GM19463 (cell line): ENCODE measurements around the gene HSPA8.
"Not testable (repeated sequence)": the region's sequence is repeated elsewhere in the genome, so short reads cannot be mapped to it uniquely, and the experiment has no call there.

Experiments
- ATAC-seq: cut with Tn5 transposase; IDR thresholded peaks from one replicate; pipeline ENCODE4 v1.9.1; 2021; ENCODE audit warnings: mild to moderate bottlenecking, moderate library complexity; ENCODE audit not compliant: unreplicated experiment

The HSPA8 gene

GRCh38 chr11:123072762-123073161 lies 10.8 kb upstream of the HSPA8 start:
- ATAC-seq, result no peak

- no peak for ATAC-seq
These were observed 10.4 kb upstream of the HSPA8 start for GRCh38 chr11:123072332-123072761.

- ATAC-seq, result peak; percentile 52
These were observed 8.2 kb upstream of the HSPA8 start for GRCh38 chr11:123069908-123070821.

GRCh38 chr11:123065621-123066020 lies 3.7 kb upstream of the HSPA8 start:
- ATAC-seq, result no peak

- no peak for ATAC-seq
These were observed 2.1 kb upstream of the HSPA8 start for GRCh38 chr11:123063826-123064657.

GRCh38 chr11:123062892-123063825 lies 1.2 kb upstream of the HSPA8 start:
- no peak for ATAC-seq

- ATAC-seq, result peak; percentile 85
These were observed 389 bp upstream of the HSPA8 start for GRCh38 chr11:123062158-123062891.

- ATAC-seq, result no peak
These were observed 1.5 kb downstream of the HSPA8 start for GRCh38 chr11:123060277-123061000.

GRCh38 chr11:123059041-123059920 lies 2.7 kb downstream of the HSPA8 start:
- ATAC-seq, result not testable (repeated sequence)

- no peak for ATAC-seq
These were observed 4.2 kb downstream of the HSPA8 start for GRCh38 chr11:123057661-123058305.

- no peak for ATAC-seq
These were observed 5.0 kb downstream of the HSPA8 start for GRCh38 chr11:123056835-123057491.

- ATAC-seq, result no peak
These were observed 6.6 kb downstream of the HSPA8 start for GRCh38 chr11:123055191-123055901.

GRCh38 chr11:123054301-123055065 lies 7.5 kb downstream of the HSPA8 start:
- ATAC-seq, result peak; percentile 65

GRCh38 chr11:123052901-123053721 lies 8.8 kb downstream of the HSPA8 start:
- no peak for ATAC-seq

- ATAC-seq, result no peak
These were observed 10.3 kb downstream of the HSPA8 start for GRCh38 chr11:123051634-123052033.
